ENCODE results near the gene CCDC90B.

DNA sequence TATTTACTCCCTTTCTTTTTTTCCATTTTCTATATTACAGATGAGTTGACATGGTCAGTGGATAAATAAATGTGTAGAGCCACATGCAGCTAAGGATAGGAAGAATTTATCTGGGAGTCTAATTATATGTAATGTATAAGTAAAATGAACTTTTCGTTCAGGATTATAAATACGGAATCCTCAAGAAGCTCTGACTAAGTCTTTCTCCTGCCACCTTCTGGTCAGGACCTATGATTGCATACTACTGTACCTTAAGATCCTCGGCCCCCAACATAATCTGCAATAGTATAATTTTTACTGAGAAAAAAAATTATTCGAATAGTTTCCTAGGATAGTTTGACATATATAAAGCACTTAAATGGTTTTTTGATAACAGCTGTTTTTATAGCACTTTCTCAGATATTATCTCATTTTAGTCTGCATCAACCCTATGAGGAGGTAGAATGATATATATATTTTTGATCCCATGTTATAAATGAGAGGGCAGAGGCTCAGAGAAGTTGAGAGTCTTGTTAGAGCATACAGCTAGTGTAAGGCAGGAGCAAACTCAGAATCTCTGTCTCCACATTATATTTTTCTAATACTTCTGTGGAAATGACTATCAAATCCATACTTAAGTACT lies 36.1 kb downstream of the CCDC90B start:
- TF ChIP-seq, protein P1, sequence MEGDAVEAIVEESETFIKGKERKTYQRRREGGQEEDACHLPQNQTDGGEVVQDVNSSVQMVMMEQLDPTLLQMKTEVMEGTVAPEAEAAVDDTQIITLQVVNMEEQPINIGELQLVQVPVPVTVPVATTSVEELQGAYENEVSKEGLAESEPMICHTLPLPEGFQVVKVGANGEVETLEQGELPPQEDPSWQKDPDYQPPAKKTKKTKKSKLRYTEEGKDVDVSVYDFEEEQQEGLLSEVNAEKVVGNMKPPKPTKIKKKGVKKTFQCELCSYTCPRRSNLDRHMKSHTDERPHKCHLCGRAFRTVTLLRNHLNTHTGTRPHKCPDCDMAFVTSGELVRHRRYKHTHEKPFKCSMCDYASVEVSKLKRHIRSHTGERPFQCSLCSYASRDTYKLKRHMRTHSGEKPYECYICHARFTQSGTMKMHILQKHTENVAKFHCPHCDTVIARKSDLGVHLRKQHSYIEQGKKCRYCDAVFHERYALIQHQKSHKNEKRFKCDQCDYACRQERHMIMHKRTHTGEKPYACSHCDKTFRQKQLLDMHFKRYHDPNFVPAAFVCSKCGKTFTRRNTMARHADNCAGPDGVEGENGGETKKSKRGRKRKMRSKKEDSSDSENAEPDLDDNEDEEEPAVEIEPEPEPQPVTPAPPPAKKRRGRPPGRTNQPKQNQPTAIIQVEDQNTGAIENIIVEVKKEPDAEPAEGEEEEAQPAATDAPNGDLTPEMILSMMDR (IDR thresholded peaks at IDR 0.05) = peak; percentile 59 to 75
- TF ChIP-seq POLR2A (IDR thresholded peaks at IDR 0.05) = no peak
